Retinal pigment epithelial cell (primary cell): ENCODE data around the gene PRRT2.
"Not testable (repeated sequence)": the region's sequence is repeated elsewhere in the genome, so short reads cannot be mapped to it uniquely, and the experiment has no call there.

Experiments
- DNase-seq: peaks from one replicate; pipeline ENCODE4 v3.0.0-alpha.2; 2010; ENCODE audit warnings: low read depth
- H3K4me3 ChIP-seq: 2 replicates; pipeline ENCODE4 v1.5.1; 2011; ENCODE audit warnings: mild to moderate bottlenecking, low read length, control low read depth, moderate library complexity
- TF ChIP-seq, protein P1 (sequence below): conservative IDR thresholded peaks from 2 replicates; pipeline ENCODE4 v1.5.1; 2011; ENCODE audit warnings: low read depth, low read length, control low read depth, inconsistent platforms

Gene PRRT2

DNA sequence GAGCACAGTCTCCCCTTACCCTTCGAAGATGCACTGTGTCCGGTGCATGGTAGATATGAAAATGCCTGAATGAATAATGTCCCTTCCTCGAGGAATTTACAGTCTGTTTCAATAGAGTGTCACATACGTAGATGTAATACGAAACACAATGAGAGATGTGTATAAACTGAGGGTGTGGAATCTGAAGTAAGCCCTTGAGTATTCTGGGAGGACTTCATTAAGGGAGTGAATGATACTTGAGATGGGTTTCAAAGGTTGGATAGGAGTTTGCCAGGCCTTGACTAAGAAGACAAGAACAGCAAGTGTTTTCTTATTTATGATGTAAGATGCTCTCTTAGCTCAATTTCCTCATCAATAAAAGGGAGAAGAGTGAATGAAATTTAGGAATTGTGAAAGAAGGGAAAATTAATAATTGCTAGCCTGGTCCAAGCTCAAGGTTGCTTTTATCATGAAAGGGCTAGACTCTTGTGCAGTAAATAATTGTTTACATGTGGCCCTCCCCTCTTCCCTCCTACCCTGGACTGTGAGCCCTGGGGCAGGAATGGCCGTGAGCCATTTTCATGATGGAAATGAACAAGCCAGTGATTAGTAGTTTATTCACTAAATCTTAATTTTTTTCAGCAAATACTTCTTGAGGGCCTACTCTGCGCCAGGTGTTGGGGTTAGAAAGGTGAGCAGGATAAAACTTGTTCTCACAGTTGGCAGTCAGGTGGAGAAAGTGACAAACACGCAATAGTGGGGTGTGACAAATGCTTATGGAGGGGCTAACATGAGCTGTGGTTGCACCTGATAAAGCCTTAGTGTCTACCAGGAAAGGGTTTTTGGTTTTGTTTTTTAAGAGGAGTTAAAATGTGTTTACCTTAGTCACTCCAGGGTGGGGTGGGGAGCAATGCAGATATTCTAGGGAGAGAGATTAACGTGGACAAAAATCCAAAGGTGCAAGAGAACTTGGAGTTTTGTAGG, 19.9 kb upstream of the PRRT2 start:
- H3K4me3 ChIP-seq, result peak overlapping the region; percentile 97
- DNase-seq, result no peak
- TF ChIP-seq, protein P1, sequence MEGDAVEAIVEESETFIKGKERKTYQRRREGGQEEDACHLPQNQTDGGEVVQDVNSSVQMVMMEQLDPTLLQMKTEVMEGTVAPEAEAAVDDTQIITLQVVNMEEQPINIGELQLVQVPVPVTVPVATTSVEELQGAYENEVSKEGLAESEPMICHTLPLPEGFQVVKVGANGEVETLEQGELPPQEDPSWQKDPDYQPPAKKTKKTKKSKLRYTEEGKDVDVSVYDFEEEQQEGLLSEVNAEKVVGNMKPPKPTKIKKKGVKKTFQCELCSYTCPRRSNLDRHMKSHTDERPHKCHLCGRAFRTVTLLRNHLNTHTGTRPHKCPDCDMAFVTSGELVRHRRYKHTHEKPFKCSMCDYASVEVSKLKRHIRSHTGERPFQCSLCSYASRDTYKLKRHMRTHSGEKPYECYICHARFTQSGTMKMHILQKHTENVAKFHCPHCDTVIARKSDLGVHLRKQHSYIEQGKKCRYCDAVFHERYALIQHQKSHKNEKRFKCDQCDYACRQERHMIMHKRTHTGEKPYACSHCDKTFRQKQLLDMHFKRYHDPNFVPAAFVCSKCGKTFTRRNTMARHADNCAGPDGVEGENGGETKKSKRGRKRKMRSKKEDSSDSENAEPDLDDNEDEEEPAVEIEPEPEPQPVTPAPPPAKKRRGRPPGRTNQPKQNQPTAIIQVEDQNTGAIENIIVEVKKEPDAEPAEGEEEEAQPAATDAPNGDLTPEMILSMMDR, result no peak

DNA sequence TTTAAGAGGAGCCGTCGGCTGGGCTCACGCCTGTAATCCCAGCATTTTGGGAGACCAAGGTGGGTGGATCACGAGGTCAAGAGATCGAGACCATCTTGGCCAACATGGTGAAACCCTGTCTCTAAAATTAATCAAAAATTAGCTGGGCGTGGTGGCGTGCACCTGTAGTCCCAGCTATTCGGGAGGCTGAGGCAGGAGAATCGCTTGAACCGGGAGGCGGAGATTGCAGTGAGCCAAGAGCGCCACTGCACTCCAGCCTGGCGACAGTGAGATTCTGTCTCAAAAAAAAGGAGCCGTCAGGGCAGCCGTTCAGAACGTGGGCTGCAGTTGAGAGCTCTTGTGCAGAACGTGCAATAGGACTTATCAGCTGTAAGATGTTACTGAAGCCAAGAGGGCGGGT, 18.8 kb upstream of the PRRT2 start:
- H3K4me3 ChIP-seq, DNase-seq: not testable (repeated sequence)

DNA sequence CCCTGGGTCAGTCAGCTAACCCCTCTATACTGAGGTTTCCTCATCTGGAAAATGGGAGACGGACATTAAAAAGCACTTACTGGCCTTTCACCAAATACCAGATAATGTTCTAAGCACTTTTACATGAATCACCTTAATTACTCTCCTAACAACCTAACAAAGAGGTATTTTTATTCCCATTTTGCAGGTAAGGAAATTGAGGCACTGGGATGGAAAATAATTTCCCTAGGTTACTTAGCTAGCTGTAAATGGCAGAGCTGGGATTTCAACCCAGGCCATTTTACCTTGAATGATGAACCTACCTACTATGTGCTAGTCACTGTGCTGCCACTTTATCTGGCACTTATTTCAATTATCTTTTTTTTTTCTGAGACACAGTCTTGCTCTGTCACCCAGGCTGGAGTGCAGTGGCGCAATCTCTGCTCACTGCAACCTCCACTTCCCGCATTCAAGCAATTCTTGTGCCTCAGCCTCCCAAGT, 17.7 kb upstream of the PRRT2 start:
- TF ChIP-seq, protein P1, result no peak
- H3K4me3 ChIP-seq, result no peak overlapping the region
- DNase-seq, result no peak

DNA sequence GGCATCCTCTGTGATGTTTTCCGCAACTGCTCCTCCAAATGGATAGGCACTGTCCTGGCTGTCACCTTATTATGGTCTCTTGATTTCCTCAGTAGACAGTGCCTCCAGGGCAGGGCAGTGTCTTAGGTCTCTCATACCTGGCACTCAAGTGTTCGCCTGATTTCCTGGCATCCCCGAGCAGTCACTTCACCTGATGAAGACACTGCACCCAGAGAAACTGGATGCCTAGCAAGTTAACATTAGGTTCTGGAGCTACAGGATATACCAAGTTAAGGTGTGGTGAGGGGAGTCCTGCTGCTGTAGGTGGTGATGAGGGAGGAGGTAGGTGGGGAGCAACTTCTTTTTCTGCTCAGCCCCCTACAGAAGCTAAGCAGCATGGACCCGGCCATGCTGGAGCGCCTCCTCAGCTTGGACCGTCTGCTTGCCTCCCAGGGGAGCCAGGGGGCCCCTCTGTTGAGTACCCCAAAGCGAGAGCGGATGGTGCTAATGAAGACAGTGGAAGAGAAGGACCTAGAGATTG, 9.5 kb upstream of the PRRT2 start:
- DNase-seq, result no peak
- TF ChIP-seq, protein P1, result no peak
- no peak overlapping the region for H3K4me3 ChIP-seq

DNA sequence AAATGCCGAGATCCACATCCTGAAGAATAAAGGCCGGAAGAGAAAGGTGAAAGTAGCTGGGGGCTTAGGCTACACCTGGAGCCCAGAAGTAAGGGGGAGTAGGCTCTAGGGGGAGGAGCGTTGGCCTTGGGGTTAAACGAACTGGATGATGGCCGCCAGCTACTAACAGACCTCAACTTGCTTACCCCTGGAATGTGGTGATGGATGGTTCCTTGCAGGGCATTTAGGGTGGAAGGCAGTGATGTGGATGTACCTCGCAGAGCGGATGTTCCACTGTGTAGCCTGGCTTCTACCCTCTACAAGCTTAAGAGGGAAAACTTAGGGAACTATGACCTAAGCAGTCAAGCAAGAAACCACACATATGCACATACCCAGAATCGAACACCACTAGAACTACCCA, 8.0 kb upstream of the PRRT2 start:
- no peak overlapping the region for H3K4me3 ChIP-seq
- TF ChIP-seq, protein P1, result no peak
- no peak for DNase-seq

DNA sequence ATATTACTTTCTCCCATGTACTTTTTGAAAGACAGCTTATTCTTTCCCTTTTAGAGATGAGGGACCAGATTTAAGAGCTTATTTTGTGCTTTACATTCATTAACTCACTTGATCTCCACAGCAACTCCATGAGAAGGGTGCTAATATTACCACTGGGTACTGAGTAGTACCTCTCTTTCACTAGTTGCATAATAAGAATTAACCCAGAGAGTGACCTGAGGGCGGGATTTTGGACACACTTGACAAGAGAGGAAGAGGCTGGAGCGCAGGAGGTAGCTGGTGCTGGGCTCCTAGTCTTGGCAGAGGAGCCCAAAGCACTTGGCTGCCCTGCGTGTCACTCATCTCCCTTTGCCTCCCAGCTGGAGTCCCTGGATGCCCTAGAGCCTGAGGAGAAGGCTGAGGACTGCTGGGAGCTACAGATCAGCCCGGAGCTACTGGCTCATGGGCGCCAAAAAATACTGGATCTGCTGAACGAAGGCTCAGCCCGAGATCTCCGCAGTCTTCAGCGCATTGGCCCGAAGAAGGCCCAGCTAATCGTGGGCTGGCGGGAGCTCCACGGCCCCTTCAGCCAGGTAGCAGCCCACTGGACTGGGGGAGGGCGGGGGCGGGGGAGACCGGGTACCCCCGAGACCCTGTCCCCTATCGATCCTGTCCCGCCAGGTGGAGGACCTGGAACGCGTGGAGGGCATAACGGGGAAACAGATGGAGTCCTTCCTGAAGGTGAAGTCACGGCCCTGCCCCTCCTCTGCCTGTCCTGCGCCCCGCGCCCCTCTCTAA, 7.3 kb upstream of the PRRT2 start:
- DNase-seq, result no peak
- peak overlapping the region; percentile 79 for H3K4me3 ChIP-seq
- TF ChIP-seq, protein P1, result no peak
